ENCODE data around the gene GAA. TPM values are rescaled to one million over a fixed set of nuclear protein-coding genes. Genes with fewer than 3 reads are reported as not detected.

GAA gene
- total and polyA plus RNA-seq, 10 donors, result 22.7 to 166 (median 95.9) TPM

DNA sequence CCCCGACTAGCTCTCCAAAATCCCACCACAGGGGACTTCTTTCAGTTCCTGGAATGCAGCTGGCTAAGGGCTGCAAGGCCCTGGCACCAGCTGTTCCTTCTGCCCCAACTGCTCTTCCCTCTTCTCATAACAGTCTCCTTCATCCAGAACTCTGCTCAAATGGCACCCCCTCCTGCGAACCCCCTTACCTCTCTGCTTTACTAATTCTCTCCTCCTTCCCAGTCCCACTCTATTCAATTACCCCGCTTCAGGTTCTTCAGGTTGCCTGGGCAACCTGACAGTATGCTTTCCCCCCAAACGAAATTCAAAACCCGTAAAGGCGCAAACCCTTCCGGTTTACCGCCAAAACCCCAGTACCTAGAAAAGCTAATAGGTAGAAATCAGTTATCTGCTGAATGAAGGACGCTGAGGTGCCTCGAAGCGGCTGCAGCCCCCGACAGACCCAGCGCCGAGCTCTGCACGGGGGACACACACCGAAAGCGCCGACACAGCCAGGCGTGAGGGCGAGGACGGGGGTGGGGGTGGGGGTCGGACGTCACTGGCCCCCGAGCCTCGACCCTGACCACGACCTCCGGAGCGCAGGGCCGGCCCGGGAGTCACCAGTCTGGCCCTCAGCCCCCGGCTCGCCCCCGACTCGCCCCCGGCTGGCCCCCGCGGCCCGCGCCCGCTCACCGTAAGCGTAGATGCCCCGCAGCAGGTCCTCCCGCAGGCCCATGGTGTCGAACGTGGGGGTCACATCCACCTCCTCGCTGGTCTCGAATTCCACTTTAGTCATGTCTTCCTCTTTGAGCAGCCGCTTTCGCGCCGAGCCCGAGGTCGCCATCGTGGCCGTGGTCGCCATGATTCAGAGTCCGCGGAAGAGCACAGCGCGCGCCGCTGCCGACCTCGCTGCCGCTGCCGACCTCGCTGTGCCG, 45.0 kb downstream of the GAA start:
- H3K27me3 ChIP-seq (replicated peaks in 1 of 7), result no peaks in the 10 kb centered on the region
- intact Hi-C loops (cut with DNase I; ENCODE audit: low total_unique reads), result no loop called here
- peaks cover 2 to 31% (median 28%) of the 10 kb centered on the region in 6 donors for H3K36me3 ChIP-seq
- peak overlapping the region; percentile 91 to 98 (median 95) for H3K27ac ChIP-seq
- TF ChIP-seq, protein P1, sequence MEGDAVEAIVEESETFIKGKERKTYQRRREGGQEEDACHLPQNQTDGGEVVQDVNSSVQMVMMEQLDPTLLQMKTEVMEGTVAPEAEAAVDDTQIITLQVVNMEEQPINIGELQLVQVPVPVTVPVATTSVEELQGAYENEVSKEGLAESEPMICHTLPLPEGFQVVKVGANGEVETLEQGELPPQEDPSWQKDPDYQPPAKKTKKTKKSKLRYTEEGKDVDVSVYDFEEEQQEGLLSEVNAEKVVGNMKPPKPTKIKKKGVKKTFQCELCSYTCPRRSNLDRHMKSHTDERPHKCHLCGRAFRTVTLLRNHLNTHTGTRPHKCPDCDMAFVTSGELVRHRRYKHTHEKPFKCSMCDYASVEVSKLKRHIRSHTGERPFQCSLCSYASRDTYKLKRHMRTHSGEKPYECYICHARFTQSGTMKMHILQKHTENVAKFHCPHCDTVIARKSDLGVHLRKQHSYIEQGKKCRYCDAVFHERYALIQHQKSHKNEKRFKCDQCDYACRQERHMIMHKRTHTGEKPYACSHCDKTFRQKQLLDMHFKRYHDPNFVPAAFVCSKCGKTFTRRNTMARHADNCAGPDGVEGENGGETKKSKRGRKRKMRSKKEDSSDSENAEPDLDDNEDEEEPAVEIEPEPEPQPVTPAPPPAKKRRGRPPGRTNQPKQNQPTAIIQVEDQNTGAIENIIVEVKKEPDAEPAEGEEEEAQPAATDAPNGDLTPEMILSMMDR (IDR thresholded peaks at IDR 0.05 in 8 of 11, conservative IDR thresholded peaks at IDR 0.05 in 3 of 11), result no peak
- TF ChIP-seq POLR2AphosphoS5 (IDR thresholded peaks at IDR 0.05), result no peak
- no peak for TF ChIP-seq POLR2A (IDR thresholded peaks at IDR 0.05)
- H3K4me1 ChIP-seq, result peaks cover 17 to 58% (median 39%) of the 10 kb centered on the region in 6 donors
- WGBS, 5 donors, result 0 to 1% (median 0%) methylated on average over 26 to 69 of the region's 69 CpGs
- peak overlapping the region; percentile 82 to 93 (median 86) for H3K4me3 ChIP-seq
- DNase-seq, result no peak
- no peaks in the 10 kb centered on the region for H3K9me3 ChIP-seq

DNA sequence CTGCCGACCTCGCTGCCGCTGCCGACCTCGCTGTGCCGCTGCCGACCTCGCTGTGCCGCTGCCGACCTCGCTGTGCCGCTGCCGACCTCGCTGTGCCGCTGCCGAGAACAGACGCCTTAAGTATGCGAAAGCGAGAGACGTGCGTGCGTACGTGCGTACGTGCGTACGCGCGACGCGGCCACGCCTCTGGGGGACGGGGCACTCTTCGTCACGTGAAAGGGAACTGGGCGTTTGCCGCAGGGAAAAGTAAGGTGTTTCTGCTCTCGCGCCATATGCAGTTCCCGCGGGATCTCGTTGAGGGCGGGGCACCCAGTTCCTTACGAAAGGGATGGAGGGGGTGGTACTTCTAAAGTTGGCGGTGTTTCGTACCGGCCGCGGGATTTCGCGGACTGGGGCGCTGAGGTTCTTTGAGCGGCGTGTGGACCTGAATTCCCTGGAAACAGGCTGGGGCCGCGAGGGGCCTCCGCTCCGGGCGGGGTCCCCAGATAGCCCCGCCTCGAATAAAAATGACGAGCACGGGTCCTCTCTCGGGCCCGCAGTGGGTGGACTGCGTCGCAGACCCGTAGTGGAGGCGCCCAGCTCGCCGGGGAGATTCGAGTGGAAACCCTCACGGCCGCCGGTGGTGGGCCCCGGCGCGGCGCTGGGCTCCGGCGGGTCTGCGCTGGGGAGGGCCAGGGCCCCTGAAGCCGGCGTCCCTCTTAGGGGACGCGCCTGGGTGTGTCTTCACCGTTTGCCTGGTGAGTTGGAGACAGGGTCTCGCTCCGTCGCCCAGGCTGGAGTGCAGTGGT, 45.8 kb downstream of the GAA start, which contains the start of gene EIF4A3:
TSS of gene EIF4A3 (minus strand) at position 94 of the 788 bp plus-strand sequence. CDS start 167 bp downstream, outside the sequence.
- Histone ChIP-seq H3K9me3 (no peaks in the 10 kb centered on the region), H3K36me3 (peaks cover 2 to 22% (median 20%) of the 10 kb centered on the region in 6 donors), H3K27ac (peak within 1 kb of the TSS; percentile 91 to 98 (median 95)), H3K27me3 (replicated peaks in 1 of 7) (no peaks in the 10 kb centered on the region), H3K4me1 (peaks cover 17 to 66% (median 43%) of the 10 kb centered on the region in 6 donors), H3K4me3 (peak within 1 kb of the TSS; percentile 82 to 93 (median 86))
- DNase-seq, result peak; percentile 99
- TF ChIP-seq POLR2A (IDR thresholded peaks at IDR 0.05), result peak in 2 of 3 donors; percentile 57 to 90
- peak; percentile 98 to 99 (median 99) for TF ChIP-seq POLR2AphosphoS5 (IDR thresholded peaks at IDR 0.05)
- TF ChIP-seq, protein P1 (IDR thresholded peaks at IDR 0.05 in 8 of 11, conservative IDR thresholded peaks at IDR 0.05 in 3 of 11), result peak in 4 of 11 experiments; percentile 21 to 50 (median 39)
- WGBS, 5 donors, result 0 to 1% (median 0%) methylated on average over 72 to 90 of the region's 90 CpGs
- intact Hi-C loops (cut with DNase I; ENCODE audit: low total_unique reads), result no loop called here

DNA sequence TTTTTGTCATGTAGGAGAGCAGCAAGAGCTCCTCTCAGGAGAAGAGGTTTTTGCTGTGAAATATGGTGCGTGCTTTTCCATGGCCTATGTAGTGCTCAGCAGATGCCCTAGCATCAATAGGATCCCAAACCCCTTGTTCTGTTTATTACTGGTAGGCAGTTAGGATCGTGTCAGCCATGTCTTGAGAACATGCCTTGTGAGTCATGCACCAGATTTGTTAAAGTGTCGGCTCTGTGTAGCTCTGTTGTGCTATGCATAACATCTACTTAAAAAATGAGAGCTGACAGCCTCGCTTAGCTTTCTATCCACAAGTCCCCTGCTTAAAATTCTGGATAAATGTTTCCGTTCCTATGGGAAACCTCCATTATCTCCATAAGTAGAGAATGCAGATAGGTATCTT, 50.0 kb downstream of the GAA start:
- Histone ChIP-seq H3K36me3 (no peaks in the 10 kb centered on the region), H3K9me3 (peaks cover 0 to 16% (median 14%) of the 10 kb centered on the region in 8 donors), H3K4me3 (no peak overlapping the region), H3K27me3 (replicated peaks in 1 of 7) (no peaks in the 10 kb centered on the region), H3K27ac (peak overlapping the region in 3 of 8 donors; percentile 2 to 67 (median 65)), H3K4me1 (peaks cover 5 to 51% (median 23%) of the 10 kb centered on the region in 6 donors)
- WGBS, 5 donors, result 83 to 93% (median 91%) methylated on average over 5 of the region's 5 CpGs
- TF ChIP-seq, protein P1 (IDR thresholded peaks at IDR 0.05 in 8 of 11, conservative IDR thresholded peaks at IDR 0.05 in 3 of 11), result no peak
- TF ChIP-seq POLR2AphosphoS5 (IDR thresholded peaks at IDR 0.05) (no peak), POLR2A (IDR thresholded peaks at IDR 0.05) (no peak)
- no peak for DNase-seq
- intact Hi-C loops (cut with DNase I; ENCODE audit: low total_unique reads), result no loop called here

Data from spleen (tissue), 11 donors.